Gastrocnemius medialis (tissue), 4 donors: ENCODE measurements around the gene LSP1. TPM values are rescaled to one million over a fixed set of nuclear protein-coding genes. Genes with fewer than 3 reads are reported as not detected.

Experiments used
- ATAC-seq, 2 donors: fragments of 150-250 bp; one replicate each; pipeline ENCODE4 v1.9.1; 2016
- DNase-seq, 2 donors: peaks; one replicate each; pipeline ENCODE4 v3.0.0-alpha.2; 2019
- H3K27ac ChIP-seq, 4 donors: fragments of 200-600 bp; sonication (generic); 1 replicate in 1 of 4; 2 replicates in 3 of 4; pipeline ENCODE4 v1.5.1; 2016 to 2018; ENCODE audit warnings: mild to moderate bottlenecking in 2 of 4, moderate library complexity in 1 of 4
- H3K27me3 ChIP-seq, 3 donors: fragments of 200-600 bp; sonication (generic) in 2 of 3; 1 replicate in 1 of 3; 2 replicates in 2 of 3; pipeline versions ENCODE4 v1.5.1 to v1.6.0; 2016 to 2019; ENCODE audit warnings: mild to moderate bottlenecking in 1 of 3, moderate library complexity in 1 of 3
- H3K36me3 ChIP-seq, 2 donors: fragments of 200-600 bp; sonication (generic) in 1 of 2; one replicate each; pipeline ENCODE4 v1.5.1; 2017 to 2018
- H3K4me1 ChIP-seq, 2 donors: fragments of 200-600 bp; sonication (generic) in 1 of 2; one replicate each; pipeline ENCODE4 v1.5.1; 2016 to 2017; ENCODE audit warnings: mild to moderate bottlenecking in 2 of 2
- H3K4me3 ChIP-seq, 4 donors: fragments of 200-600 bp; sonication (generic) in 3 of 4; 1 replicate in 1 of 4; 2 replicates in 3 of 4; pipeline ENCODE4 v1.5.1; 2016 to 2019; ENCODE audit warnings: mild to moderate bottlenecking in 2 of 4
- H3K9me3 ChIP-seq, 3 donors: fragments of 200-600 bp; sonication (generic) in 2 of 3; 1 replicate in 1 of 3; 2 replicates in 2 of 3; pipeline ENCODE4 v1.5.1; 2016 to 2019
- CTCF ChIP-seq, 5 experiments: fragments of 450-650 bp in 3 of 5; fragments of 200-600 bp in 2 of 5; sonication (generic) in 2 of 5; IDR thresholded peaks in 4 of 5; conservative IDR thresholded peaks in 1 of 5; 1 replicate in 4 of 5; 2 replicates in 1 of 5; pipeline ENCODE4 v1.5.1; 2016 to 2019; ENCODE audit warnings: antibody characterized with exemption in 5 of 5, mild to moderate bottlenecking in 3 of 5, moderate library complexity in 3 of 5
- POLR2A ChIP-seq, 2 donors: fragments of 450-650 bp; IDR thresholded peaks; one replicate each; pipeline ENCODE4 v1.6.1; 2017; ENCODE audit warnings: antibody characterized with exemption in 2 of 2, mild to moderate bottlenecking in 2 of 2, moderate library complexity in 2 of 2
- in situ Hi-C, 4 donors: fragments of 200-750 bp; cut with MboI; loops; one replicate each; pipeline versions ENCODE4 v1.15.0 to v1.8.0; 2017; ENCODE audit warnings: low sequenced_read_pairs in 4 of 4
- intact Hi-C: fragments of 100-400 bp; cut with DNase I; formaldehyde crosslinking; loops from one replicate; pipeline ENCODE4 v1.15.1; 2023; ENCODE audit warnings: low total_unique reads
- total RNA-seq, 4 donors: library from RNA; depleted of rRNA; stranded (reverse); fragments of >200 nt; gene quantifications; one replicate each; pipeline versions ENCODE4 v1.1.0 to v1.2.3, GENCODE V29; 2016

Gene LSP1
- total RNA-seq, 4 donors from 2014 or later, result 3.0 to 13.5 (median 5.5) TPM

- H3K27me3 ChIP-seq, result no peaks in the 10 kb centered on the region
- H3K9me3 ChIP-seq, result no peaks in the 10 kb centered on the region
- no peaks in the 10 kb centered on the region for H3K4me1 ChIP-seq
- TF ChIP-seq CTCF (IDR thresholded peaks at IDR 0.05 in 4 of 5, conservative IDR thresholded peaks at IDR 0.05 in 1 of 5) (no peak), POLR2A (IDR thresholded peaks at IDR 0.05) (no peak)
- no peak for ATAC-seq
- H3K4me3 ChIP-seq, result no peak overlapping the region
- no peak for DNase-seq
- in situ Hi-C loops, result loop anchor here (5.0 to 10.0 kb wide), 2 partner anchors 127 to 130 kb away; partner anchors contain the start of gene KRTAP5-6 (in 4 of the 4)
- H3K36me3 ChIP-seq, result no peaks in the 10 kb centered on the region
- no peak overlapping the region for H3K27ac ChIP-seq
- intact Hi-C loops, result no loop called here
Observed at GRCh38 chr11:1824221-1825038, 28.5 kb upstream of the LSP1 start.

GRCh38 chr11:1825039-1825740, 27.7 kb upstream of the LSP1 start:
- Histone ChIP-seq H3K9me3 (no peaks in the 10 kb centered on the region), H3K27me3 (no peaks in the 10 kb centered on the region), H3K36me3 (no peaks in the 10 kb centered on the region), H3K4me3 (no peak overlapping the region), H3K4me1 (no peaks in the 10 kb centered on the region), H3K27ac (no peak overlapping the region)
- TF ChIP-seq POLR2A (IDR thresholded peaks at IDR 0.05) (no peak), CTCF (IDR thresholded peaks at IDR 0.05 in 4 of 5, conservative IDR thresholded peaks at IDR 0.05 in 1 of 5) (peak in 1 of 5 experiments; percentile 14)
- in situ Hi-C loops (loop anchor here in 2 of 4 donors (5.0 to 10.0 kb wide), 2 partner anchors 128 to 130 kb away; partner anchors contain the start of gene KRTAP5-6 (in 2 of the 2)), intact Hi-C loops (no loop called here)
- no peak for DNase-seq
- no peak for ATAC-seq

GRCh38 chr11:1825785-1826451, 27.0 kb upstream of the LSP1 start:
- TF ChIP-seq POLR2A (IDR thresholded peaks at IDR 0.05) (no peak), CTCF (IDR thresholded peaks at IDR 0.05 in 4 of 5, conservative IDR thresholded peaks at IDR 0.05 in 1 of 5) (no peak)
- Histone ChIP-seq H3K9me3 (no peaks in the 10 kb centered on the region), H3K4me1 (no peaks in the 10 kb centered on the region), H3K27me3 (no peaks in the 10 kb centered on the region), H3K36me3 (no peaks in the 10 kb centered on the region), H3K27ac (no peak overlapping the region), H3K4me3 (no peak overlapping the region)
- ATAC-seq, result no peak
- DNase-seq, result no peak
- in situ Hi-C loops (loop anchor here in 2 of 4 donors (5.0 to 10.0 kb wide), 2 partner anchors 129 to 131 kb away; partner anchors contain the start of gene KRTAP5-6 (in 2 of the 2)), intact Hi-C loops (no loop called here)

GRCh38 chr11:1826552-1827094, 26.3 kb upstream of the LSP1 start:
- H3K9me3 ChIP-seq, result no peaks in the 10 kb centered on the region
- no peak overlapping the region for H3K27ac ChIP-seq
- no peaks in the 10 kb centered on the region for H3K27me3 ChIP-seq
- no peaks in the 10 kb centered on the region for H3K4me1 ChIP-seq
- TF ChIP-seq CTCF (IDR thresholded peaks at IDR 0.05 in 4 of 5, conservative IDR thresholded peaks at IDR 0.05 in 1 of 5) (no peak), POLR2A (IDR thresholded peaks at IDR 0.05) (no peak)
- H3K4me3 ChIP-seq, result no peak overlapping the region
- no peaks in the 10 kb centered on the region for H3K36me3 ChIP-seq
- ATAC-seq (no peak), DNase-seq (no peak)
- in situ Hi-C loops, result loop anchor here in 2 of 4 donors (5.0 to 10.0 kb wide), 2 partner anchors 129 to 132 kb away; partner anchors contain the start of gene KRTAP5-6 (in 2 of the 2)
- intact Hi-C loops, result no loop called here
